ENCODE measurements around the gene CORO1C. TPM values are rescaled to one million over a fixed set of nuclear protein-coding genes. Genes with fewer than 3 reads are reported as not detected.

Gene CORO1C
- total RNA-seq, 4 donors from 2014 or later, result 24.7 to 47.6 (median 30.9) TPM

- ATAC-seq, result no peak
- Histone ChIP-seq H3K4me3 (no peak overlapping the region), H3K27ac (no peak overlapping the region), H3K4me1 (no peaks in the 10 kb centered on the region), H3K36me3 (no peaks in the 10 kb centered on the region), H3K27me3 (no peaks in the 10 kb centered on the region), H3K9me3 (no peaks in the 10 kb centered on the region)
- DNase-seq, result no peak
- in situ Hi-C loops (cut with MboI; ENCODE audit: low sequenced_read_pairs in 4 of 4) (no loop called here), intact Hi-C loops (cut with DNase I; ENCODE audit: low total_unique reads) (no loop called here)
- TF ChIP-seq, protein P1, sequence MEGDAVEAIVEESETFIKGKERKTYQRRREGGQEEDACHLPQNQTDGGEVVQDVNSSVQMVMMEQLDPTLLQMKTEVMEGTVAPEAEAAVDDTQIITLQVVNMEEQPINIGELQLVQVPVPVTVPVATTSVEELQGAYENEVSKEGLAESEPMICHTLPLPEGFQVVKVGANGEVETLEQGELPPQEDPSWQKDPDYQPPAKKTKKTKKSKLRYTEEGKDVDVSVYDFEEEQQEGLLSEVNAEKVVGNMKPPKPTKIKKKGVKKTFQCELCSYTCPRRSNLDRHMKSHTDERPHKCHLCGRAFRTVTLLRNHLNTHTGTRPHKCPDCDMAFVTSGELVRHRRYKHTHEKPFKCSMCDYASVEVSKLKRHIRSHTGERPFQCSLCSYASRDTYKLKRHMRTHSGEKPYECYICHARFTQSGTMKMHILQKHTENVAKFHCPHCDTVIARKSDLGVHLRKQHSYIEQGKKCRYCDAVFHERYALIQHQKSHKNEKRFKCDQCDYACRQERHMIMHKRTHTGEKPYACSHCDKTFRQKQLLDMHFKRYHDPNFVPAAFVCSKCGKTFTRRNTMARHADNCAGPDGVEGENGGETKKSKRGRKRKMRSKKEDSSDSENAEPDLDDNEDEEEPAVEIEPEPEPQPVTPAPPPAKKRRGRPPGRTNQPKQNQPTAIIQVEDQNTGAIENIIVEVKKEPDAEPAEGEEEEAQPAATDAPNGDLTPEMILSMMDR (IDR thresholded peaks at IDR 0.05 in 4 of 5, conservative IDR thresholded peaks at IDR 0.05 in 1 of 5), result no peak
- TF ChIP-seq POLR2A (IDR thresholded peaks at IDR 0.05), result no peak
These were observed 123.2 kb downstream of the CORO1C start for GRCh38 chr12:108607981-108608600.

- Histone ChIP-seq H3K4me3 (no peak overlapping the region), H3K36me3 (no peaks in the 10 kb centered on the region), H3K27me3 (no peaks in the 10 kb centered on the region), H3K4me1 (no peaks in the 10 kb centered on the region), H3K9me3 (no peaks in the 10 kb centered on the region), H3K27ac (no peak overlapping the region)
- TF ChIP-seq POLR2A (IDR thresholded peaks at IDR 0.05), result no peak
- TF ChIP-seq, protein P1 (IDR thresholded peaks at IDR 0.05 in 4 of 5, conservative IDR thresholded peaks at IDR 0.05 in 1 of 5), result no peak
- in situ Hi-C loops (cut with MboI; ENCODE audit: low sequenced_read_pairs in 4 of 4) (no loop called here), intact Hi-C loops (cut with DNase I; ENCODE audit: low total_unique reads) (no loop called here)
- DNase-seq (no peak), ATAC-seq (no peak)
These were observed 124.8 kb downstream of the CORO1C start for GRCh38 chr12:108606492-108606891.

GRCh38 chr12:108605690-108606406 lies 125.5 kb downstream of the CORO1C start:
- ATAC-seq (no peak), DNase-seq (no peak)
- Histone ChIP-seq H3K27me3 (no peaks in the 10 kb centered on the region), H3K27ac (no peak overlapping the region), H3K9me3 (no peaks in the 10 kb centered on the region), H3K4me1 (no peaks in the 10 kb centered on the region), H3K4me3 (no peak overlapping the region), H3K36me3 (no peaks in the 10 kb centered on the region)
- intact Hi-C loops (cut with DNase I; ENCODE audit: low total_unique reads) (no loop called here), in situ Hi-C loops (cut with MboI; ENCODE audit: low sequenced_read_pairs in 4 of 4) (no loop called here)
- TF ChIP-seq POLR2A (IDR thresholded peaks at IDR 0.05), result no peak
- TF ChIP-seq, protein P1 (IDR thresholded peaks at IDR 0.05 in 4 of 5, conservative IDR thresholded peaks at IDR 0.05 in 1 of 5), result no peak

DNA sequence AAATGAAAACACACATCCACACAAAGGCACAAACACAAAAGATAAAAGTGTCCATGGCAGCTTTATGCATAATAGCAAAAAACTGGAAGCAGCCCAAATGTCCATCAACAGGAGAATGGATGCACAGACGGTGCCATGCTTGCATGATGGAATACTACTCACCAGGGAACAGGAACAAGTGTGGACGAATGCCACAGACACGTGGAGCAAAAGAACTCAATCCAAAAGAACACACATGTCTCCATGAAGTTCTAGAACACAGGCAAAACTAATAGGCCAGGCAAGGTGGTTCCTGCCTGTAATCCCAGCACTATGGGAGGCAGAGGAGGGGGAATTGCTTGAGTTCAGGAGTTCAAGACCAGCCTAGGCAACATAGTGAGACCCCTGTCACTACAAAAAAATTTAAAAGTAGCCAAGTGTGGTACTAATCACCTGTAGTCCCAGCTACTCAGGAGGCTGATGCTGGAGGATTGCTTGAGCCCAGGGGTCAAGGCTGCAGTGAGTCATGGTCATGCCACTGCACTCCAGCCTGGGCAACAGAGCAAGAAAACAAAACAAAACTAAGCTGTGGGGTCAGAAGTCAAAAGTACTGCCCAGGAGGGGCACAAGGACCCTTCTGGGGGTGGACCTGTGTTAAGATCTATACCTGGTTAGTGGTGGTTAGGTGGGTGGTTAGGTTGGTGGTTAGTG lies 126.2 kb downstream of the CORO1C start:
- H3K27ac ChIP-seq, result no peak overlapping the region
- no peaks in the 10 kb centered on the region for H3K9me3 ChIP-seq
- TF ChIP-seq, protein P1 (IDR thresholded peaks at IDR 0.05 in 4 of 5, conservative IDR thresholded peaks at IDR 0.05 in 1 of 5), result no peak
- intact Hi-C loops (cut with DNase I; ENCODE audit: low total_unique reads) (no loop called here), in situ Hi-C loops (cut with MboI; ENCODE audit: low sequenced_read_pairs in 4 of 4) (no loop called here)
- DNase-seq (no peak), ATAC-seq (no peak)
- no peaks in the 10 kb centered on the region for H3K27me3 ChIP-seq
- no peak overlapping the region for H3K4me3 ChIP-seq
- no peaks in the 10 kb centered on the region for H3K36me3 ChIP-seq
- no peaks in the 10 kb centered on the region for H3K4me1 ChIP-seq
